22Rv1 (cell line): ENCODE measurements around the gene INKA1.

ENCODE experiments used
- ZFX ChIP-seq: fragments of 450-650 bp; IDR thresholded peaks from 2 replicates; pipeline ENCODE4 v1.6.1; 2017; ENCODE audit warnings: antibody characterized with exemption, borderline replicate concordance
- TF ChIP-seq, protein P1 (sequence below): fragments of 450-650 bp; IDR thresholded peaks from 2 replicates; pipeline ENCODE4 v1.5.1; 2017; ENCODE audit warnings: mild to moderate bottlenecking

DNA sequence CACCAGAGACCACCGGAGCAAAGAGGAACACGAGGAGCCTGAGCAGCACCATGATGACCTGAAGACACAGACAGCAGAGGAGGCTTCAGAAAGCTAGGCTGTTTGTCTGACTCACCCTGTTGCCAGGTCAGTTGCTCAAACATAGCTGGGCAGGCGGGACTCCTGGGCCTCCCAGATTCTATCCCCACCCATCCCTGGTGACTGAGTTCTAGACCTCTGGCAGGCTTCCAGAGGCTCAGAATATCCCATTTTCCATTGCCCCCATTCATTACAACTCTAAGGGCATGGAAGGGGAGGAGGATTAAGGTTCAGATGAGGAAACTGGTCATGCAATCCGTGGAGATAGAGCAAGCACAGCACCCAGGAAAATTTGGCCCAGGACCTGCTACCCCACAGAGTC, 3.3 kb upstream of the INKA1 start, which contains the start of gene CDHR4:
- TF ChIP-seq, protein P1, sequence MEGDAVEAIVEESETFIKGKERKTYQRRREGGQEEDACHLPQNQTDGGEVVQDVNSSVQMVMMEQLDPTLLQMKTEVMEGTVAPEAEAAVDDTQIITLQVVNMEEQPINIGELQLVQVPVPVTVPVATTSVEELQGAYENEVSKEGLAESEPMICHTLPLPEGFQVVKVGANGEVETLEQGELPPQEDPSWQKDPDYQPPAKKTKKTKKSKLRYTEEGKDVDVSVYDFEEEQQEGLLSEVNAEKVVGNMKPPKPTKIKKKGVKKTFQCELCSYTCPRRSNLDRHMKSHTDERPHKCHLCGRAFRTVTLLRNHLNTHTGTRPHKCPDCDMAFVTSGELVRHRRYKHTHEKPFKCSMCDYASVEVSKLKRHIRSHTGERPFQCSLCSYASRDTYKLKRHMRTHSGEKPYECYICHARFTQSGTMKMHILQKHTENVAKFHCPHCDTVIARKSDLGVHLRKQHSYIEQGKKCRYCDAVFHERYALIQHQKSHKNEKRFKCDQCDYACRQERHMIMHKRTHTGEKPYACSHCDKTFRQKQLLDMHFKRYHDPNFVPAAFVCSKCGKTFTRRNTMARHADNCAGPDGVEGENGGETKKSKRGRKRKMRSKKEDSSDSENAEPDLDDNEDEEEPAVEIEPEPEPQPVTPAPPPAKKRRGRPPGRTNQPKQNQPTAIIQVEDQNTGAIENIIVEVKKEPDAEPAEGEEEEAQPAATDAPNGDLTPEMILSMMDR = no peak
- no peak for TF ChIP-seq ZFX
